CD4-positive, alpha-beta T cell treated with Interleukin-6 for 4 hours (primary cell): ENCODE data around the gene PPP2R2D.

Experiments
- DNase-seq: peaks from one replicate; pipeline ENCODE4 v3.0.0-alpha.2; 2020; ENCODE audit warnings: mixed read lengths

PPP2R2D gene

GRCh38 chr10:131954356-131954965, 53.7 kb downstream of the PPP2R2D start:
- no peak for DNase-seq

- DNase-seq: no peak
Observed at GRCh38 chr10:131955591-131956340, 55.0 kb downstream of the PPP2R2D start.

DNA sequence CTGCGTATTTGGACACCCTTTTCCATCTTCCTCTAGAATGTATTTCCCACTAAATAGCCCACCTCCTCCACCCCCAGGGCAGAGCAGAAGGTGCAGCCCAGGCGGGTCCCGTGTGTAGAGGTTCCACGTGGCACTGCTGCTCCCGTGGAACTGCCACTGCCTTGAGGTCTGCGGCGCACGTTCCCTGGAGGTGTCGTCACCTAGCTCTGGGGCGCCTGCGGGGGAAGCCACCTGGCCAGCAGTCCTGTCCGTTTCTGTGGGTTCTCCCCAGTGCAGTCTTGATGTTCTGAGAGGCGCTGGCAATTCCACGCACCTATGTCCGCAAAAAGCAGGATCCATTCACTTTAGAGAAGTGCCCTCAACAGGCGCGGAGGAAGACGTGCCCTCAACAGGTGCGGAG, 59.0 kb downstream of the PPP2R2D start:
- DNase-seq: no peak

DNA sequence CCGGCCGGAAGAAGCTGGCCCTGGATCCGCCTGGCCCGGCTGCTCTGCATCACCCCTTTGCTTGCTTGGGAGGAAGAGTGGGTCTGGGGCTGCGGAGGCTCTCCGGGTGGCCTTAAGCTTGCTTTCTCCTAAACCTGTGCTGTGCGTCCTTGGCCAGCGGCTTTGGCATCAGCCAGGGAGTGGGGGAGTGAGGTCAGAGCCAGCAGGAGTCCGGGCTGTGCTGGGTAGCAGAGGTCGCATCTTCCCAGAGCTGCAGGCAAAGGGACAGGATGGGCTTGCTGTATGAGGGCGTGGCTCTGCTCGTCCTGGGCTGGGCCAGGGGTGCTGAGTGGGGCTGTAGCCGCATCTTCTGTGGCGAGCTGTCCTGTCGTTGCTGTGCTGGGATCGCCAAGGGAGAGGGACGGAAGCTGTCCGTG, 59.8 kb downstream of the PPP2R2D start:
- DNase-seq: no peak

DNA sequence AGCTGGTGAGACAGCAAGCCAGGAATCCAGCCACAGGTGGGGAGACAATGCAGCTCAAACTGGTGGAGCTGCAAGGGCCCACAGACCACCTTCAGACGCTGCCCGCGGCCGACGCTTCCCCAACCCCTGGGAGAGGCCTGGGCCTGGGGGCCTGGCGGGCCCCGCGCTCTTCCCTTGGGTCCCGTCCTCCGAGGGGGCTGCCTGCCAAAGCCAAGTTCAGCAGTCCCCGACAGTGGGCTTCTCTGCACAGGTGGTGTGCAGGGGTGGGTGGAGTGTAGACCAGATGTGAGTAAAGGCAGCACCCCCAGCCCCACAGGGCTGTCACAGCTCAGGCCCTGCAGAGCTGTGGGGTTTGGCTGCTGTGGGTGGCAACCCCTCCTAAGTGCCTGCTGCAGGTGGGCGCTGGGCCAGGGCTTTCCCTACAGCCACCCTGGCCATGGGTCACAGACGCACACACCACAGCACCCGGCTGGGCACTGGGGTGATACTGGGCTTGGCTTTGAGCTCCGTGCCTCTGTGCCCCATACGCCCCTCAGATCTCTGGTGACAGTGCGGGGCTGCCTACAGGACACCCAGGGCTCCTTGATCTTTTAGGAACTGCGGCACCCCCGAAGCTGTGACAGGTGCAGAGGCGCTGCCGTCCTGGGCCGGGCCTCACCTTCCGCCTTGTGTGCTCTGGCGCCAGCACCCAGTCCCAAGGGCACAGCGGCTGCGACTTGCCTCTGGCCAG, 60.4 kb downstream of the PPP2R2D start:
- no peak for DNase-seq

DNA sequence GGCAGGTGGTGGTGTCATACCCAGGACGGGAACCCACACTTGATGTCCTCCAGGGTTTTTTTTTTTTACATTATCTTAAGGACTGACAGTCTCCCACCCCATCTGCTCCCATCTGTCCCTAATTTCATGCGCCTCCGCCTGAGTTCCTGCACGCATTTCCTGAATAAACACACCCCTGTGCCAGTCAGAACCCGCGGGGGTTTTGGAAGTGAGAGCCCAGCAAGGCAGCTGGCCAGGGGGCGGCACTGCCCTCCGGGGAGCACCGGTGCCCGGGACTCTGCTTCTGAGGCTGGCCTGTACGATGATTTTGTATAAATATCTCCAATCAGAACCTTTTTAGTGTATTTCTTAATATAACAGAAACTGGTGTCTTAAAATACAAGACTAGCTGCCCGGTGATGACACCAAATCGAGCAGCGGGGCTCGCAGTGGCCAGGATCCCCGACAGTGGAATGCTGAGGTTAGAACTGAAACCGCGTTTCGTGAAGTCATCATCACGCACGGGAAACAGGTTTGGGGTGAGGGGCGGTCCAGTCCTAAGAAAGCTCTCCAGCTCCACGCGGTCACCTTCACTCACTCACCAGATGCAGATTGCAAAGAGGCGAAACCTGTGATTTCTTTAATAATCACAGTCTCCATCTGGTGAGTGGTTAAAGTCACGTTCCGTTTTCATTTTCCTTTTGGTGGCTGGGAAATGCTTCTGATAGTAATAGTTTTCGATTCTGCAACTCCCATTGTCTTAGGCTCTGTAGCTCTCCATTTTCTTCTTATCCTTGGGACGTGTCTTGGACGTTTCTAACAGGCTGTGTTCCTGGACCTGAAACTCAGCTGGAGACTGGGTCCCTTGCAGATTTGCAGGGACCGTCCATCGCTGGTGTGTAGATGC, 61.2 kb downstream of the PPP2R2D start:
- DNase-seq: no peak

GRCh38 chr10:131963350-131963749, 62.5 kb downstream of the PPP2R2D start:
- no peak for DNase-seq

- no peak for DNase-seq
Observed at GRCh38 chr10:131963811-131964210, 63.0 kb downstream of the PPP2R2D start.

GRCh38 chr10:131964298-131964697, 63.5 kb downstream of the PPP2R2D start:
- no peak for DNase-seq

GRCh38 chr10:131968949-131969348, 68.1 kb downstream of the PPP2R2D start:
- DNase-seq: no peak

GRCh38 chr10:131970946-131971345, 70.1 kb downstream of the PPP2R2D start:
- DNase-seq: no peak

DNA sequence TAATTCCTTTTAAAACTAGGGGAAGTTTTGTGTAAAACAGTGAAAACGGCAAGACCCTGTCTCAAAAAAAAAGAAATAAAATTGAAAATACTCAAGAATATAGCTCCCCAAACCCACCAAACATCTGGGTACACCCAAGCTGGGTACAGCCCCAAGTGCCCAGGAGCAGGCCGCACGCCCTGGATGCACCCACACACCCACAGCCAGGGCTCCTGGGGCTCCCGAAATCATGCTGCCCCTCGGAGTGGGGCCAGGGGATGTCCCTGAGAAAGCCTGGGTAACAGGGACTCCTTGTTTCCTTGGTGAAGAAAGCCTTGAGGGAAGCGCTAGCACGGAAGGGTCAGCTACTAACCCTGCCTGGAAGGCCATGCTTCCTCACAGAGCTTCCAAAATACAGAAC, 70.8 kb downstream of the PPP2R2D start:
- DNase-seq: no peak

GRCh38 chr10:131972474-131973071, 71.8 kb downstream of the PPP2R2D start:
- DNase-seq: peak; percentile 42

- peak; percentile 38 for DNase-seq
Observed at GRCh38 chr10:131973160-131973951, 72.5 kb downstream of the PPP2R2D start.

DNA sequence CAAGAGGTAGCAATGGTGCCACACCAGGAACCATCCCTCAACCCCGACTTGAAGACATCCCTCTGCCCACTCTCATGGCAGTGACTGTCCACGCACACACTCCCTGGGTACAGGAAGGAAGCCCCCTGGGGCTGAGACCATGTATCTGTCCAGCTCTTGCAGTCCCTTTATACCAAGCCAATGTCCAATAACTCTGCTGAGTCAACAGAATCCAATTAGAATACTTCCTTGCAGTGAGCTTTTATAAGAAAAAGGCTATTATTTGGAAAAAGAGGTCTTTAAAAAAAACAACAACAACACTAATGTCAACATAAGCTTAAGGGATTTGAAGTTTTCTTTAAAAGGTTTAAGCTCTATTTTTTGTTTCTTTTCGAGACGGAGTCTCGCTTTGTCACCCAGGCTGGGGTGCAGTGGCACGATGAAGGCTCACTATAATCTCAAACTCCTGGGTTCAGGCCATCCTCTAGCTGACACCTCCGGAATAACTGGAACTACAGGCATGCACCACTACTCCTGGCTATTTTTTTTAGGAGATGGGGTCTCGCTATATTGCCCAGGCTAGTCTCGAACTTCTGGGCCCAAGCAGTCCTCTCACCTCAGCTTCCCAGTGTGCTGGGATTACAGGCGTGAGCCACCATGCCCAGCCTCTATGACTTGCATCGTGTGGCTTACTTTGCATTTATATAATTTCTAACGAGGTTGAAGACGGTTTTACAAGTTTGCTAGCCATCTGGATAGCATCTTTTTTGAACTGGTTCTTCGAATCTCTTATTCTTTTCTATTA, 73.4 kb downstream of the PPP2R2D start:
- no peak for DNase-seq

- peak; percentile 43 for DNase-seq
Observed at GRCh38 chr10:131975003-131975402, 74.2 kb downstream of the PPP2R2D start.

GRCh38 chr10:131975796-131976195, 75.0 kb downstream of the PPP2R2D start:
- no peak for DNase-seq

DNA sequence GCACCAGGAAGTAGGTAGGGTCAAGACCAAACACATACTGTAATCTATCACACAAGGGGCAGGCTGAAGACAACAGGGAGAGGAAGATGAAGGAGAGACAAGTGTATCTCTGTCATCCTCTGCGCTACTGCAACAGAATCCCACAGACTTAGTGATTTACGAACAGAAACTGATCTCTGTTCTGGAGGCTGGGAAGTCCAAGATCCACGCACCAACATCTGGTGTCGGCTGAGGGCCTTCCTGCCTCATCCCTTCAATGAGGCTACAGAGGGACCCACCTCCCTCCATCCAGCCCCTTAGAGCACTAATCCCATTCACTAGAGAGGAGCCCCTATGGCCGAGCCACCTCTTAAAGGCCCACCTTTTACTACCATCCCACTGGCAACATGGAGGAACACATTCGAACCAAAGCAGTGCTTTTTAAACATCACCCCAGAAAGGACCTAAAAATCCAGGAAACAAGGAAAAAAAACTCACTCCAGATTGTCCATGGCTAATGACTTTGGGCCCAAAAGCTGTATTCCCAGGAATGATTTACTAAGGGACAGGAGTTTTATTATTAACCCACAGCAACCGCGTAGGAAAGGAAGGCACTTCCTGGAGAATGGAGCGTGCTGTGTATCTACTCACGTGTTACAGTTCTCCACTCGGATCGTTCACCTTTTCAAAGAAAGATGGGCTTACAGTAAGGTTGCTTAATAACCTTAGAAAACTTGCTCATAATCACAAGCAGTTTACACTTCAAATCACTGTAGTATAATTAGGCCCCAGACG, 76.7 kb downstream of the PPP2R2D start:
- DNase-seq: no peak

GRCh38 chr10:131978366-131978765, 77.6 kb downstream of the PPP2R2D start:
- no peak for DNase-seq

DNA sequence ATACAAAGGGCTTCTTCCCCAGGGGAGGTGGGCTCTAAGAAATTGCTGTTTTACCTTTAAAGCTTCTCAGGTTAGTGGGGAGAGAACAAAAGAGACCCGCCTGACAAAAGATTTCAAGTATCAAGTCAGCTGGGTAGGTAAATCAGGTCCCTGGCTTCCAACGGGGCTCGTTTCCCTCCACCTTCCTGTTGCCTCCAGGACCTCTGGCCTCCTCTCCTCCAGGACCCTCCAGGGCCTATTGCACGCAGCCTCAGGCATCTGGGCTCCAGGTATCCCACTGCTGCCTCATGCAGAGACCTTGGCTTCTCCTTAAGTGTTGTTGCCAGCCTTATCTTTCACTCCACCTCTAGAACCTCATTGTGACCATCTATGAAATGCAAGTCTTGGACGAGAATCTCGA, 78.0 kb downstream of the PPP2R2D start:
- DNase-seq: no peak
